SK-N-SH treated with all-trans-retinoic acid at 6 μM for 48 hours (cell line): Measurements from ENCODE around the gene NKD1.

Source experiments
- ESRRG ChIP-seq: fragments of 250-450 bp; sonication (Bioruptor Pico); IDR thresholded peaks from 2 replicates; pipeline ENCODE4 v1.6.1; 2021; ENCODE audit warnings: mild to moderate bottlenecking
- PATZ1 ChIP-seq: fragments of 250-450 bp; sonication (Bioruptor Pico); IDR thresholded peaks from 2 replicates; pipeline ENCODE4 v1.8.0; 2020; ENCODE audit warnings: mild to moderate bottlenecking, moderate library complexity, borderline replicate concordance
- PPARA ChIP-seq: fragments of 250-450 bp; sonication (Bioruptor Pico); IDR thresholded peaks from 2 replicates; pipeline ENCODE4 v1.5.0; 2020; ENCODE audit warnings: mild to moderate bottlenecking, borderline replicate concordance
- ZFP30 ChIP-seq: fragments of 450-650 bp; formaldehyde crosslinking; IDR thresholded peaks from 2 replicates; pipeline ENCODE4 v1.5.0; 2022; ENCODE audit warnings: mild to moderate bottlenecking, moderate library complexity

- TF ChIP-seq PPARA (no peak), ZFP30 (CRISPR knock-in tag) (no peak), PATZ1 (no peak), ESRRG (CRISPR knock-in tag) (no peak)
Observed at GRCh38 chr16:50576403-50577113, 28.4 kb downstream of the NKD1 start.
